ENCODE data around the gene EIF4H.

EIF4H gene

DNA sequence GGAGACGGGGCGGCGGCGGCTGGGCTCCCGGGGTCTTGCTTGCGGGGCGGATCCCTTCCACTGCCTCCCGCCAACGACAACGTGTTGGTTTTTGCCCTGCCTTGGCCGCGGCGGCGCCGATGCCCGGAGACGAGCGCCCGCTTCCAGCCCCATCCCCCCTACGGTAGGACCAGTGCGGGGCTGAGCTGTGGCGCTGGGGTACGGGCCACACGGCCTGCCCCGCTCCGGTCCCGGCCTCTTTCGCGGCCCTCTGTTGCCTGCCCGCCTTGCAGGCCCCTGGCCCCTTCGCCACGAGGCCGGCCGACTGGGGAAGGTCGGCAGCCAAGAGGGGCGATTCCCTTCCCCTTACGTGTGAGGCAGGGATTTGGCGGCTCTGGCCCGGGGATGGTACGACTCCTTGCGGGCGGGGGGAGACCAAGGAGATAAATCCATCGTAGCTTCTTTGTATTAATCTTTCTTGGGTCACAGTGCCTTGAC is 488 bp downstream of the EIF4H start:
- H3K4me3 ChIP-seq (ENCODE audit: low read length), result peak overlapping the region; percentile 66
- TF ChIP-seq, protein P1, sequence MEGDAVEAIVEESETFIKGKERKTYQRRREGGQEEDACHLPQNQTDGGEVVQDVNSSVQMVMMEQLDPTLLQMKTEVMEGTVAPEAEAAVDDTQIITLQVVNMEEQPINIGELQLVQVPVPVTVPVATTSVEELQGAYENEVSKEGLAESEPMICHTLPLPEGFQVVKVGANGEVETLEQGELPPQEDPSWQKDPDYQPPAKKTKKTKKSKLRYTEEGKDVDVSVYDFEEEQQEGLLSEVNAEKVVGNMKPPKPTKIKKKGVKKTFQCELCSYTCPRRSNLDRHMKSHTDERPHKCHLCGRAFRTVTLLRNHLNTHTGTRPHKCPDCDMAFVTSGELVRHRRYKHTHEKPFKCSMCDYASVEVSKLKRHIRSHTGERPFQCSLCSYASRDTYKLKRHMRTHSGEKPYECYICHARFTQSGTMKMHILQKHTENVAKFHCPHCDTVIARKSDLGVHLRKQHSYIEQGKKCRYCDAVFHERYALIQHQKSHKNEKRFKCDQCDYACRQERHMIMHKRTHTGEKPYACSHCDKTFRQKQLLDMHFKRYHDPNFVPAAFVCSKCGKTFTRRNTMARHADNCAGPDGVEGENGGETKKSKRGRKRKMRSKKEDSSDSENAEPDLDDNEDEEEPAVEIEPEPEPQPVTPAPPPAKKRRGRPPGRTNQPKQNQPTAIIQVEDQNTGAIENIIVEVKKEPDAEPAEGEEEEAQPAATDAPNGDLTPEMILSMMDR (conservative IDR thresholded peaks at IDR 0.05; ENCODE audit: low read length), result 0 out of 2 replicates have a peak, but pooled peaks have one; percentile 6
- DNase-seq (ENCODE audit: low read depth), result peak; percentile 65

DNA sequence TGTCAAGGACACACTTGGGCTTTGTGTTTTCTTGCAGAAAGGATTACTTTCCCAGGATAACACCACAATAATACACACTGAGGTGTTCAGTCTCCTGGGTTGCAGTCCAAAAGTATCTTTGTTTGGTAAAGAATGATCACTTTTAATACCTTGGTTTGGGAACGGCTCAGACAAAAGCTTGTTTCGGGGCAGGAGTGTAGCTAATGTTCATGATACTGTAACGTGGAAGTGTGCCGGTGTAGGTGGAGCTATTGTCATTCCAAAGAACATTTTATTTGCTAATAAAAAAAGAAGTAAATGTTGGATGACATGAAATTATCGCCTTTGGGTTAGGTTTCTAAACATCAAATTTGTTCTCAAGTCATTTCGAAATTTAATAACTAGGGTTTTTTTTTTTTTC is 1.2 kb downstream of the EIF4H start:
- peak overlapping the region; percentile 66 for H3K4me3 ChIP-seq (ENCODE audit: low read length)
- TF ChIP-seq, protein P1 (conservative IDR thresholded peaks at IDR 0.05; ENCODE audit: low read length), result no peak
- DNase-seq (ENCODE audit: low read depth), result no peak

DNA sequence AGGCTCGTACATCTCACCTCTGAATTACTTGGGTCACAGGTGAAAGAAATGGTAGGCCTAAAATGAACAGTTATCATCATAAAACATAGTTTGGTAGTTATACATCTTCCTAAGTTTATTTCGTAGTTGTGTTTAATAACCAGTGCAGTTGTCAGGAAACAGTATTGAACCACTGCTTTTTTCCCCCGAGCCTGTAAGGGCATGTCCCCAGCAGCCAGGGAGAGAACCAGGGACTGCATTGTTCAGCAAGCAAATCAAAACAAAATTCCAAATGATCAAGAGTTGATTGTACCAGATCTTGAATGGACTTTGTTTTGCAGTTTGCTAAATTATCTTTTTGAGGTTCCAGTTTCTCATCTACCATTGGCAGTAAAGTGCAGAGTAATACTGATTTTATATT is 2.4 kb downstream of the EIF4H start:
- no peak for DNase-seq (ENCODE audit: low read depth)
- no peak overlapping the region; the same call in 1 of the 2 replicates for H3K4me3 ChIP-seq (ENCODE audit: low read length)
- TF ChIP-seq, protein P1 (conservative IDR thresholded peaks at IDR 0.05; ENCODE audit: low read length), result no peak

DNA sequence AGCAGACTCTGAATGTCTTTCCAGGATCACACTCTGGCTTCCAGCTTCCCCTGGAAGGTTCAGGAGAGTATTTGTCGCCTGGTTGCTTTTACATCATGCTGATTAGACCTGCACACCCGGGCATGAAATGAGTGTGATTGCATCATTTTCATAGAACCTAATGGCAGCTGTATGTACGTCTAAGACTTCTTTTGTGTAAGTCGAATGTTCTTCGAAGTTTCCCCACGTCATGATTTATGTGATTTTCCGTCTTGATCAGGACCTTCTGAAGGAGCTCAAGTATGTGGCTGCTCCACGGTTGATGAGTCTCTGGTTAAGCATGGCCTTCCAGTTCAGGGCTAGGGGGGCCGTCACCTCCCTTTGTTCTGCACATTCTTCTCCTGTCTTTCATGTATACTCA is 4.5 kb downstream of the EIF4H start:
- TF ChIP-seq, protein P1 (conservative IDR thresholded peaks at IDR 0.05; ENCODE audit: low read length), result no peak
- peak; percentile 89 for DNase-seq (ENCODE audit: low read depth)
- H3K4me3 ChIP-seq (ENCODE audit: low read length), result no peak overlapping the region; the same call in 1 of the 2 replicates

DNA sequence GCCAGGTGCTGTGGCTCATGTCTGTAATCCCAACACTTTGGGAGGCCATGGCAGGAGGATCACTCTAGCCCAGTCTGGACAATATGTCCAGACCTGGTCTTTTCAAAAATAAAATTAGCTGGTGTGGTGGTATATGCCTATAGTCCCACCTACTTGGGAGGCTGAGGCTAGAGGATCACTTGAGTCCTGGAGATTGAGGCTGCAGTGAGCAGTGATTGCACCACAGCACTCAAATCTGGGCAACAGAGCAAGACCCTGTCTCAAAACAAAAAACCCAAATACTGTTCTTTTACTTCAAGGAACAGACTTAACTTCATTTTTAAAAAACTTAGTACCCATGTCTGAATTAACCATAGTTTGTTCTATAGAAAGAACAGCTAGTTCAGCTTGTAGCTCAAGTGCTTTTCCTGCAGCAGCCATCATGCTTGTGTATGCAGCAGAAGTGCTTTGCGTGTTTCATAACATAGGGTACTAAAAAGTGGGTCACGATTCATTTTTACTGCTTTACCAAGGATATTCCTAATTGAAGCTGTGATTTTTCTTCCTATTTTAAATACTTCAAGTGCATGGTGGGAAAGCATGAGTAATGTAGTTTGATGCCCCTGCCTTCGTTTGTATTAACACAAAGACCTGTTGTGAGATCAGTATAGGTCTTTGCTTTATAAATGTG is 5.9 kb downstream of the EIF4H start:
- TF ChIP-seq, protein P1 (conservative IDR thresholded peaks at IDR 0.05; ENCODE audit: low read length), result no peak
- H3K4me3 ChIP-seq (ENCODE audit: low read length), result no peak overlapping the region
- DNase-seq (ENCODE audit: low read depth), result no peak

DNA sequence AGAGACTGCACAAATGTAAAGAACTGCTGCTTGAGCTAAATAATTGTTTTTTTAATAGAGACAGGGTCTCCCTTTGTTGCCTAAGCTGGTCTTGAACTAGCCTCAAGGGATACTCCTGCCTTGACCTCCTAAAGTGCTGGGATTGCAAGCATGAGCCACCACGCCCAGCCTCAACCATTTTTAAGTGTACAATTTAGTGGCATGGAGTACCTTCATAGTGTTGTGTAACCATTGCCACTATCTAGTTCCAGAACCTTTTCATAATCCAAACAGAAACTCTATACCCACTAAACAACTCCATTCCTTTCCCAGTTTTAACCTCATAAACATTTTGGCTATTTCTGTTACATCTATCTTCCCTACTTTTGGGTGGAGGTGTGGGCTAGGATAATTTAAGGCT is 6.7 kb downstream of the EIF4H start:
- TF ChIP-seq, protein P1 (conservative IDR thresholded peaks at IDR 0.05; ENCODE audit: low read length), result no peak
- no peak for DNase-seq (ENCODE audit: low read depth)
- no peak overlapping the region for H3K4me3 ChIP-seq (ENCODE audit: low read length)

DNA sequence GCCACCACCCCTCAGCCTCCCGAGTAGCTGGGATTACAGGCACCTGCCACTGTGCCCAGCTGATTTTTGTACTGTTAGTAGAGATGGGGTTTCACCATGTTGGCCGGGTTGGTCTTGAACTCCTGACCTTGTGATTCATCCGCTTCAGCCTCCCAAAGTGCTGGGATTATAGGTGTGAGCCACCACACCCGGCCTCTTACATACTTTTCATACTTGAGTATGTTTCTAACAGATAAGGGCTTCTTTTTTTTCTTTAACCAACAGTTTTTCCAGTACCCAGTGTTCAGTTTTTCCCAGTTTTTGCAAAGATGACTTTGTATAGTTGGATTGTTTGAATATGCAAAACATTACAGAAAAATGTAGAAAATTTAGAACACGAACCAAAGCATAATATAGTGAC is 7.7 kb downstream of the EIF4H start:
- TF ChIP-seq, protein P1 (conservative IDR thresholded peaks at IDR 0.05; ENCODE audit: low read length), result no peak

More for the DNA sequence above, 7.7 kb downstream of the EIF4H start:
- no peak for DNase-seq (ENCODE audit: low read depth)
- no peak overlapping the region for H3K4me3 ChIP-seq (ENCODE audit: low read length)
